HepG2 (cell line): ENCODE data around the gene SMYD5. TPM values are rescaled to one million over a fixed set of nuclear protein-coding genes. Genes with fewer than 3 reads are reported as not detected.

Experiments
- ATAC-seq: fragments of 200-7000 bp; cut with Tn5 transposase; 3 replicates; pipeline ENCODE4 v1.9.1; 2020; ENCODE audit warnings: mild to moderate bottlenecking, moderate library complexity
- BruUV-seq: library from RNA; stranded (reverse); fragments of 400-500 nt; replicated peaks from 2 replicates; lab custom pipeline; 2021; lab: Mats Ljungman, UMichigan
- CTCF ChIA-PET: fragments of 300-600 bp; formaldehyde crosslinking; extraction: SDS; loops from one replicate; lab custom pipeline; 2021; ENCODE audit warnings: low total read pairs, inconsistent platforms, low intra/inter-chr PET ratio; lab: Yijun Ruan, JAX
- POLR2A ChIA-PET: fragments of 350-600 bp; sonication (Branson Sonifier 250); formaldehyde crosslinking; loops from one replicate; lab custom pipeline; 2020; ENCODE audit warnings: antibody characterized with exemption, inconsistent platforms; lab: Yijun Ruan, JAX
- DNase-seq: peaks from one replicate; pipeline ENCODE4 v3.0.0-alpha.2; 2015; ENCODE audit warnings: low spot score
- FAIRE-seq: peaks from 3 replicates; lab custom pipeline; 2011; peaks lifted over from hg19 to GRCh38; lab: Jason Lieb, UNC
- H2AFZ ChIP-seq: one replicate; pipeline ENCODE4 v1.6.1; 2011; ENCODE audit warnings: low read length, inconsistent platforms
- H3K27ac ChIP-seq: fragments of 300-600 bp; 3 replicates; pipeline ENCODE4 v1.8.0; 2011; ENCODE audit warnings: mixed run types, mild to moderate bottlenecking, mixed read lengths, low read length, inconsistent platforms; ENCODE audit not compliant: insufficient read depth; ENCODE audit errors: extremely low read length
- H3K27me3 ChIP-seq, 2 experiments: fragments of 200-600 bp in 1 of 2; 2 replicates in 1 of 2; 3 replicates in 1 of 2; pipeline versions ENCODE4 v1.6.0 to v1.8.0; 2011; ENCODE audit warnings: low read length in 2 of 2, mild to moderate bottlenecking in 2 of 2, moderate library complexity in 2 of 2, inconsistent platforms in 1 of 2; ENCODE audit not compliant: insufficient read depth in 2 of 2, control insufficient read depth in 1 of 2
- H3K36me3 ChIP-seq, 2 experiments: fragments of 200-600 bp in 1 of 2; replicated peaks in 1 of 2; 2 replicates in 1 of 2; 3 replicates in 1 of 2; pipeline versions ENCODE4 v1.5.1 to v1.8.0; 2011; ENCODE audit warnings: low read length in 2 of 2, inconsistent platforms in 1 of 2; ENCODE audit not compliant: insufficient read depth in 2 of 2, control insufficient read depth in 1 of 2
- H3K4me1 ChIP-seq: 2 replicates; pipeline ENCODE4 v1.5.1; 2012; ENCODE audit warnings: low read length, inconsistent platforms; ENCODE audit not compliant: insufficient read depth
- H3K4me2 ChIP-seq: 2 replicates; pipeline ENCODE4 v1.6.0; 2011; ENCODE audit warnings: low read depth, low read length, inconsistent platforms
- H3K4me3 ChIP-seq, 3 experiments: fragments of 200-600 bp in 1 of 3; sonication (generic), shearing (Covaris generic) in 1 of 3; replicated peaks in 1 of 3; 2 replicates each; pipeline ENCODE4 v1.5.1; 2011 to 2016; ENCODE audit warnings: low read length in 3 of 3, inconsistent platforms in 2 of 3, low read depth in 2 of 3, mild to moderate bottlenecking in 2 of 3, control low read depth in 1 of 3, mixed read lengths in 1 of 3; ENCODE audit not compliant: insufficient read depth in 1 of 3
- H3K79me2 ChIP-seq: one replicate; pipeline ENCODE4 v1.6.1; 2011; ENCODE audit warnings: low read length, inconsistent platforms; ENCODE audit not compliant: insufficient read depth
- H3K9ac ChIP-seq: 2 replicates; pipeline ENCODE4 v1.6.0; 2011; ENCODE audit warnings: mild to moderate bottlenecking, low read depth, low read length, inconsistent platforms; ENCODE audit not compliant: insufficient read depth
- H3K9me3 ChIP-seq: 2 replicates; pipeline ENCODE4 v1.5.1; 2012; ENCODE audit warnings: mild to moderate bottlenecking, low read length
- H4K20me1 ChIP-seq: 2 replicates; pipeline ENCODE4 v1.6.0; 2011; ENCODE audit warnings: inconsistent platforms, mild to moderate bottlenecking, low read length, moderate library complexity; ENCODE audit not compliant: insufficient read depth
- HMGXB4 ChIP-seq, 2 experiments: sonication (generic) in 1 of 2; formaldehyde crosslinking in 1 of 2; IDR thresholded peaks; 2 replicates each; pipeline versions ENCODE4 v1.4.0 to v1.6.1; 2018 to 2020; ENCODE audit warnings: missing genetic modification reagents in 2 of 2, borderline replicate concordance in 1 of 2, low read depth in 1 of 2, mild to moderate bottlenecking in 1 of 2, missing biosample characterization in 1 of 2
- HNF1B ChIP-seq: sonication (generic); formaldehyde crosslinking; IDR thresholded peaks from 2 replicates; pipeline ENCODE4 v1.5.1; 2020; ENCODE audit warnings: mild to moderate bottlenecking, moderate library complexity, missing genetic modification reagents
- HNF4A ChIP-seq: sonication (generic); formaldehyde crosslinking; IDR thresholded peaks from 2 replicates; pipeline ENCODE4 v1.4.0; 2020; ENCODE audit warnings: missing genetic modification reagents
- HNRNPUL1 ChIP-seq: fragments of 200-400 bp; formaldehyde crosslinking; IDR thresholded peaks from 2 replicates; pipeline ENCODE4 v1.6.1; 2017; ENCODE audit warnings: low read depth, mild to moderate bottlenecking, low read length, moderate library complexity
- MXI1 ChIP-seq: IDR thresholded peaks from 3 replicates; pipeline ENCODE4 v1.6.1; 2012; ENCODE audit warnings: low read depth, low read length, inconsistent platforms, borderline replicate concordance
- MYC ChIP-seq: sonication (generic); formaldehyde crosslinking; IDR thresholded peaks from 2 replicates; pipeline ENCODE4 v1.9.0; 2021; ENCODE audit warnings: missing genetic modification reagents, borderline replicate concordance
- POGK ChIP-seq: sonication (generic); formaldehyde crosslinking; conservative IDR thresholded peaks from 2 replicates; pipeline ENCODE4 v1.8.0; 2022; ENCODE audit warnings: mild to moderate bottlenecking, moderate library complexity, missing genetic modification reagents
- PRPF4 ChIP-seq: fragments of 200-400 bp; formaldehyde crosslinking; IDR thresholded peaks from 2 replicates; pipeline ENCODE4 v1.6.1; 2016; ENCODE audit warnings: low read length, low read depth; ENCODE audit not compliant: poor library complexity, severe bottlenecking
- SALL1 ChIP-seq: sonication (generic); formaldehyde crosslinking; IDR thresholded peaks from 2 replicates; pipeline ENCODE4 v1.8.0; 2022; ENCODE audit warnings: mild to moderate bottlenecking, missing genetic modification reagents
- TBP ChIP-seq: sonication (generic); formaldehyde crosslinking; IDR thresholded peaks from 2 replicates; pipeline ENCODE4 v1.5.0; 2020; ENCODE audit warnings: missing genetic modification reagents
- ZBTB26 ChIP-seq: IDR thresholded peaks from 2 replicates; pipeline ENCODE4 v1.6.1; 2016; ENCODE audit warnings: missing compliant biosample characterization, missing genetic modification reagents, borderline replicate concordance
- ZFX ChIP-seq: sonication (generic); formaldehyde crosslinking; IDR thresholded peaks from 2 replicates; pipeline ENCODE4 v1.4.0; 2020; ENCODE audit warnings: mild to moderate bottlenecking, low read depth, missing genetic modification reagents, moderate library complexity
- ZNF292 ChIP-seq: sonication (generic); formaldehyde crosslinking; IDR thresholded peaks from 2 replicates; pipeline ENCODE4 v1.8.1; 2022; ENCODE audit warnings: mild to moderate bottlenecking, low read depth, missing genetic modification reagents, borderline replicate concordance
- ZNF501 ChIP-seq: sonication (generic); formaldehyde crosslinking; IDR thresholded peaks from 2 replicates; pipeline ENCODE4 v1.5.1; 2020; ENCODE audit warnings: mild to moderate bottlenecking, moderate library complexity, missing genetic modification reagents
- ZNF782 ChIP-seq: sonication (generic); formaldehyde crosslinking; IDR thresholded peaks from 2 replicates; pipeline ENCODE4 v1.4.0; 2020; ENCODE audit warnings: missing genetic modification reagents, mild to moderate bottlenecking, borderline replicate concordance
- WGBS: methylation state at CpG from one replicate; pipeline ENCODE4 v1.1.6; 2017; ENCODE audit warnings: low lambda C conversion rate; 5-methylcytosine and 5-hydroxymethylcytosine counted together
- in situ Hi-C: cut with HindIII; loops from 2 replicates; pipeline ENCODE4 v1.10.0; 2017; ENCODE audit warnings: low pct_unique_long_range_greater_than_20kb; ENCODE audit not compliant: extremely low pct_ligation_motif_present
- intact Hi-C: fragments of 100-400 bp; cut with micrococcal nuclease; formaldehyde crosslinking; loops from one replicate; pipeline ENCODE4 v1.10.0; 2022; ENCODE audit not compliant: unreplicated experiment
- polyA plus RNA-seq, 8 experiments: library from polyadenylated mRNA; depleted of rRNA in 3 of 8; stranded (reverse) in 7 of 8; unstranded in 1 of 8; fragments of >200 nt; fragmentation: Illumina TruSeq in 4 of 8; extraction: Trizol in 4 of 8; gene quantifications; 2 replicates each; pipeline versions ENCODE4 v1.2.1 to v1.2.3, GENCODE V29; 2011 to 2016; ENCODE audit warnings: low read depth in 4 of 8, missing spikeins in 1 of 8, mixed read lengths in 1 of 8; ENCODE audit not compliant: insufficient read depth in 1 of 8
- total RNA-seq, 5 experiments: library from RNA; depleted of rRNA; stranded (reverse); fragments of >200 nt; fragmentation: Illumina TruSeq; extraction: Trizol; gene quantifications; 2 replicates each; pipeline ENCODE4 v1.2.3, GENCODE V29; 2016; ENCODE audit warnings: low read depth in 1 of 5
- TF ChIP-seq, protein P1 (sequence below): sonication (generic); formaldehyde crosslinking; IDR thresholded peaks from 2 replicates; pipeline ENCODE4 v1.8.1; 2023; ENCODE audit warnings: mild to moderate bottlenecking, missing genetic modification reagents, borderline replicate concordance

The SMYD5 gene
- total and polyA plus RNA-seq, 2 of the 13 experiments (the other 11 are each of a cell fraction or from before 2014, with no cell fraction given), result 55.8 to 70.4 TPM

DNA sequence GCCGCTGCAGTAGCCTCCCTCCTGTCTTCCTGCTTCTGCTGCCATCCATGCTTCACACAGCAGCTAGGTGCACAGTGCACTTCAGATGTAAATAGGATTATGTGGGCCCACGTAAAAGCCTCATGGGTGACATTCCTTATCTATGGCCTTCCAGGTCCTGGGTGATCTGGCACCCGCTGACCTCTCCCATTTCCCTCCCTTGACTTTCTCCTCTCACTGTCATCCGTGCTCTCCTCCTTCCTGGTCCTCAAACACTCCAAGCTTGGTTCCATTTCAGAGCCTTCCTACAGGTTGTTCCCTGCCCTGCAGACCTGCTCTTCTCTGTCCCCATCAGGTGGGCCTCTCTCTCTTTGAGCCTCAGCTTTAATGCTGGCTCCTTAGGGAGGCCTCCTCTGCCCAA, 4.0 kb upstream of the SMYD5 start:
- H3K4me2 ChIP-seq, result peak overlapping the region; percentile 56
- FAIRE-seq, result no peak
- no peak overlapping the region for H3K27ac ChIP-seq
- DNase-seq, result no peak
- H3K79me2 ChIP-seq, result peaks cover 9% of the 10 kb centered on the region
- H3K4me3 ChIP-seq, result peak overlapping the region in 1 of 3 experiments; percentile 6; a peak in 1 of 6 replicates
- no peaks in the 10 kb centered on the region for H3K36me3 ChIP-seq
- no peak for ATAC-seq
- H3K9ac ChIP-seq, result peak overlapping the region; percentile 12; the same call in 1 of the 2 replicates
- intact Hi-C loops, result loop anchor here (10.0 kb wide), 1 partner anchor 175 kb away; the partner anchor contains the start of gene ALMS1
- in situ Hi-C loops, result loop anchor here (5.0 kb wide), 1 partner anchor 33 kb away; no protein-coding TSS in a partner anchor
- peaks cover 54% of the 10 kb centered on the region for H3K4me1 ChIP-seq
- no peaks in the 10 kb centered on the region for H3K27me3 ChIP-seq
- peak overlapping the region; percentile 29 for H2AFZ ChIP-seq
- no peaks in the 10 kb centered on the region for H4K20me1 ChIP-seq
- ChIA-PET CTCF (interaction anchor here (1.3 kb wide), 1 partner anchor 33 kb away, joined by 4 read pairs; no protein-coding TSS in a partner anchor), POLR2A (interaction anchor here (0.9 to 4.5 kb wide), 4 partner anchors 16 to 175 kb away, joined by 3 to 93 read pairs (median 4); no protein-coding TSS in a partner anchor)
- 2% methylated on average over 4 of the region's 4 CpGs for WGBS
- no peaks in the 10 kb centered on the region for H3K9me3 ChIP-seq
- BruUV-seq, result no TSS peak
- TF ChIP-seq ZBTB26 (CRISPR knock-in tag), result 0 out of 2 replicates have a peak, but pooled peaks have one; percentile 34
- TF ChIP-seq POGK (CRISPR knock-in tag), result no peak
- TF ChIP-seq HNRNPUL1, result no peak
- TF ChIP-seq ZNF501 (CRISPR knock-in tag), result peak; percentile 52; the same call in 1 of the 2 replicates
- TF ChIP-seq SALL1 (CRISPR knock-in tag), result peak; percentile 41
- no peak for TF ChIP-seq TBP (CRISPR knock-in tag)
- no peak for TF ChIP-seq MXI1
- TF ChIP-seq PRPF4, result no peak
- TF ChIP-seq HNF4A (CRISPR knock-in tag), result peak; percentile 36
- TF ChIP-seq HNF1B, result 0 out of 2 replicates have a peak, but pooled peaks have one; percentile 28
- TF ChIP-seq, protein P1, sequence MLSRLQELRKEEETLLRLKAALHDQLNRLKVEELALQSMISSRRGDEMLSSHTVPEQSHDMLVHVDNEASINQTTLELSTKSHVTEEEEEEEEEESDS, result 0 out of 2 replicates have a peak, but pooled peaks have one; percentile 43
- 0 out of 2 replicates have a peak, but pooled peaks have one; percentile 39 for TF ChIP-seq ZNF782 (CRISPR knock-in tag)
- no peak for TF ChIP-seq HMGXB4 (CRISPR knock-in tag; IDR thresholded peaks at IDR 0.05; ENCODE audit: borderline replicate concordance in 1 of 2, low read depth in 1 of 2)
- TF ChIP-seq ZNF292 (CRISPR knock-in tag), result peak; percentile 45; the same call in 1 of the 2 replicates
- no peak for TF ChIP-seq MYC (CRISPR knock-in tag)
- TF ChIP-seq ZFX (CRISPR knock-in tag), result 0 out of 2 replicates have a peak, but pooled peaks have one; percentile 17
